ENCODE measurements around the gene IGDCC3. TPM values are rescaled to one million over a fixed set of nuclear protein-coding genes. Genes with fewer than 3 reads are reported as not detected.

IGDCC3 gene
- total and polyA plus RNA-seq, 2 of the 8 experiments (the other 6 are each of a cell fraction or from before 2014, with no cell fraction given): 26.8 to 45.7 TPM

- Histone ChIP-seq H2AK5ac (ENCODE audit: low read depth, low read length) (no peak overlapping the region), H2BK120ac (replicated peaks; ENCODE audit: low read depth, low read length) (no peak overlapping the region), H3K4me2 (ENCODE audit: insufficient read depth in 1 of 2, low read depth in 2 of 2, low read length in 2 of 2) (no peak overlapping the region), H3K27me3 (replicated peaks in 1 of 4; ENCODE audit: control insufficient read depth in 3 of 4, extremely low read depth in 1 of 4, insufficient read depth in 3 of 4, low read length in 3 of 4) (peaks cover 14 to 38% (median 34%) of the 10 kb centered on the region in 4 experiments), H3K36me3 (ENCODE audit: control insufficient read depth in 2 of 4, insufficient read depth in 4 of 4, low read length in 3 of 4) (no peaks in the 10 kb centered on the region; a peak in 2 of 8 replicates), H3K14ac (ENCODE audit: insufficient read length) (no peak overlapping the region), H4K91ac (replicated peaks; ENCODE audit: insufficient read length, low read length) (no peak overlapping the region), H2AFZ (ENCODE audit: low read length) (no peak overlapping the region), H3K23me2 (ENCODE audit: low read depth, low read length) (peaks cover 14% of the 10 kb centered on the region; the same call in 1 of the 2 replicates), H3K9me3 (ENCODE audit: insufficient read depth in 2 of 2, low read depth in 1 of 2, low read length in 1 of 2) (no peaks in the 10 kb centered on the region), H3K56ac (replicated peaks; ENCODE audit: insufficient read length, low read depth, low read length) (no peak overlapping the region), H3K23ac (ENCODE audit: insufficient read length) (no peak overlapping the region), H4K5ac (ENCODE audit: insufficient read length, low read depth, low read length) (no peak overlapping the region), H2BK15ac (ENCODE audit: low read length) (no peak overlapping the region), H4K20me1 (replicated peaks in 1 of 2; ENCODE audit: control insufficient read depth in 1 of 2, insufficient read depth in 2 of 2, low read length in 2 of 2) (peaks cover 0 to 5% of the 10 kb centered on the region in 2 experiments), H2BK5ac (ENCODE audit: low read depth, low read length) (no peak overlapping the region), H3K27ac (ENCODE audit: low read depth, low read length) (no peak overlapping the region), H3K18ac (ENCODE audit: extremely low read depth, low read length) (no peak overlapping the region), H3K4ac (replicated peaks; ENCODE audit: insufficient read length, low read depth, low read length) (no peak overlapping the region), H3K79me1 (ENCODE audit: low read depth, low read length) (no peaks in the 10 kb centered on the region), H3K4me1 (replicated peaks in 1 of 4; ENCODE audit: control insufficient read depth in 3 of 4, insufficient read depth in 4 of 4, low read length in 3 of 4) (peaks cover 0 to 12% (median 4%) of the 10 kb centered on the region in 4 experiments; a peak in 6 of 7 replicates), H2BK20ac (ENCODE audit: low read length) (no peak overlapping the region), H3K9ac (replicated peaks in 1 of 4; ENCODE audit: extremely low read depth in 1 of 4, low read depth in 3 of 4, low read length in 3 of 4) (no peak overlapping the region), H3K4me3 (ENCODE audit: extremely low read depth in 1 of 4, insufficient read depth in 2 of 4, low read depth in 3 of 4, low read length in 4 of 4) (no peak overlapping the region), H2BK12ac (ENCODE audit: low read depth, low read length) (no peak overlapping the region; the same call in 1 of the 2 replicates), H3K79me2 (ENCODE audit: control insufficient read depth in 1 of 2, insufficient read depth in 2 of 2, low read length in 2 of 2) (no peaks in the 10 kb centered on the region), H4K8ac (ENCODE audit: extremely low read depth, insufficient read depth, low read length) (no peak overlapping the region)
- POLR2A ChIA-PET (ENCODE audit: partially characterized antibody): interaction anchor here (1.1 to 1.3 kb wide), 4 partner anchors 10 to 77 kb away, joined by 3 to 4 read pairs (median 3); no protein-coding TSS in a partner anchor
- no peak for FAIRE-seq
- 84% methylated on average over 13 of the region's 13 CpGs; no CpG with 5 or more reads in 1 of the 2 experiments for WGBS, 2 experiments (ENCODE audit: extremely low coverage in 1 of 2, insufficient coverage in 1 of 2, insufficient read length in 1 of 2, insufficient replicate concordance in 2 of 2, low coverage in 1 of 2, low lambda C conversion rate in 2 of 2, missing lambda C conversion rate in 1 of 2)
- DNase-seq (ENCODE audit: low read depth in 1 of 2, low spot score in 2 of 2): no peak
- CTCF ChIA-PET (ENCODE audit: partially characterized antibody): interaction anchor here (1.4 to 18.3 kb wide), 3 partner anchors 8 to 73 kb away, joined by 4 to 547 read pairs (median 24); no protein-coding TSS in a partner anchor
- TF ChIP-seq BCL11A (IDR thresholded peaks at IDR 0.05; ENCODE audit: low read depth in 2 of 2, low read length in 2 of 2): no peak
- TF ChIP-seq TEAD4 (IDR thresholded peaks at IDR 0.05; ENCODE audit: low read depth, low read length): no peak
- TF ChIP-seq SUZ12 (IDR thresholded peaks at IDR 0.05; ENCODE audit: low read length): no peak
- TF ChIP-seq ZNF274 (IDR thresholded peaks at IDR 0.05; ENCODE audit: borderline replicate concordance, extremely low read depth, low read length): no peak
- no peak for TF ChIP-seq MAX (IDR thresholded peaks at IDR 0.05)
- TF ChIP-seq HDAC2 (IDR thresholded peaks at IDR 0.05; ENCODE audit: borderline replicate concordance in 1 of 2, low read depth in 2 of 2, low read length in 2 of 2): no peak
- TF ChIP-seq TAF1 (IDR thresholded peaks at IDR 0.05; ENCODE audit: low read depth, low read length): no peak
- no peak for TF ChIP-seq PHF8 (conservative IDR thresholded peaks at IDR 0.05; ENCODE audit: low read depth, low read length)
- TF ChIP-seq SIRT6 (IDR thresholded peaks at IDR 0.05; ENCODE audit: low read length): no peak
- TF ChIP-seq HDAC6 (IDR thresholded peaks at IDR 0.05; ENCODE audit: low read depth, low read length): no peak
- TF ChIP-seq NRF1 (IDR thresholded peaks at IDR 0.05; ENCODE audit: low read depth, low read length): no peak
- TF ChIP-seq SIN3A (conservative IDR thresholded peaks at IDR 0.05 in 1 of 2, IDR thresholded peaks at IDR 0.05 in 1 of 2; ENCODE audit: low read depth in 1 of 2, low read length in 2 of 2): no peak
These were observed 15.3 kb upstream of the IGDCC3 start for GRCh38 chr15:65393091-65393490.

All from H1 (cell line).